T-helper 9 cell (primary cell): ENCODE results near the gene SST.
A peak's percentile ranks its signal among the peaks of the same experiment; 100 is the strongest.

Source experiments
- DNase-seq: peaks from one replicate; pipeline ENCODE4 v3.0.0-alpha.2; 2020
- total RNA-seq, 2 donors: gene quantifications; one replicate each; lab custom pipeline; 2026; lab: John Stamatoyannopoulos, UW

Gene SST
- total RNA-seq: 0 reads per million in 2 donors

GRCh38 chr3:187669675-187670504 is at the start of gene SST:
TSS of gene SST (minus strand) at chr3:187670394. CDS start at chr3:187670291, 103 bp downstream.
- DNase-seq: no peak

- no peak for DNase-seq
Observed at GRCh38 chr3:187719628-187720336, 49.6 kb upstream of the SST start.

GRCh38 chr3:187718802-187719201 is 48.6 kb upstream of the SST start:
- DNase-seq: no peak

- DNase-seq: no peak
Observed at GRCh38 chr3:187717572-187717971, 47.4 kb upstream of the SST start.

- peak; percentile 59 for DNase-seq
Observed at GRCh38 chr3:187714404-187714979, 44.3 kb upstream of the SST start.

- DNase-seq: no peak
Observed at GRCh38 chr3:187713504-187713903, 43.3 kb upstream of the SST start.

- DNase-seq: no peak
Observed at GRCh38 chr3:187709155-187709554, 39.0 kb upstream of the SST start.

- no peak for DNase-seq
Observed at GRCh38 chr3:187708696-187709095, 38.5 kb upstream of the SST start.

- no peak for DNase-seq
Observed at GRCh38 chr3:187706971-187707370, 36.8 kb upstream of the SST start.

GRCh38 chr3:187705164-187705563 is 35.0 kb upstream of the SST start:
- DNase-seq: no peak

GRCh38 chr3:187702507-187703033 is 32.4 kb upstream of the SST start, which contains the start of gene RTP2:
TSS of gene RTP2 (minus strand) at chr3:187702557. CDS start at chr3:187702128, 429 bp downstream.
- no peak for DNase-seq

GRCh38 chr3:187700249-187700648 is 30.1 kb upstream of the SST start:
- DNase-seq: no peak

GRCh38 chr3:187698499-187699399 is 28.6 kb upstream of the SST start:
- DNase-seq: no peak

GRCh38 chr3:187696021-187696420 is 25.8 kb upstream of the SST start:
- DNase-seq: no peak

GRCh38 chr3:187695449-187695848 is 25.3 kb upstream of the SST start:
- DNase-seq: no peak

- DNase-seq: no peak
Observed at GRCh38 chr3:187694801-187695200, 24.6 kb upstream of the SST start.

- DNase-seq: no peak
Observed at GRCh38 chr3:187693431-187693830, 23.2 kb upstream of the SST start.

GRCh38 chr3:187689984-187690383 is 19.8 kb upstream of the SST start:
- DNase-seq: no peak

- DNase-seq: no peak
Observed at GRCh38 chr3:187686621-187687273, 16.6 kb upstream of the SST start.

- no peak for DNase-seq
Observed at GRCh38 chr3:187685948-187686347, 15.8 kb upstream of the SST start.

GRCh38 chr3:187684880-187685279 is 14.7 kb upstream of the SST start:
- DNase-seq: no peak

- DNase-seq: no peak
Observed at GRCh38 chr3:187684444-187684843, 14.2 kb upstream of the SST start.
